Endothelial cell of umbilical vein (primary cell): ENCODE results near the gene MORC3. TPM values are rescaled to one million over a fixed set of nuclear protein-coding genes. Genes with fewer than 3 reads are reported as not detected.

Source experiments
- BruUV-seq: library from RNA; stranded (reverse); fragments of 400-500 nt; replicated peaks from 2 replicates; lab custom pipeline; 2021; lab: Mats Ljungman, UMichigan
- CTCF ChIA-PET: fragments of 300-600, 350-600 bp; sonication (Branson Sonifier 250); formaldehyde crosslinking; loops from one replicate; lab custom pipeline; 2021; ENCODE audit warnings: antibody characterized with exemption, inconsistent platforms; lab: Charles Lee
- POLR2A ChIA-PET: fragments of 300-600, 350-600 bp; sonication (Branson Sonifier 250); formaldehyde crosslinking; loops from one replicate; lab custom pipeline; 2021; ENCODE audit warnings: antibody characterized with exemption, inconsistent platforms; lab: Charles Lee
- DNase-seq: peaks from one replicate; pipeline ENCODE4 v3.0.0-alpha.2; 2011; ENCODE audit warnings: low read depth, low spot score
- FAIRE-seq: peaks from 2 replicates; lab custom pipeline; 2011; peaks lifted over from hg19 to GRCh38; lab: Jason Lieb, UNC
- H2AFZ ChIP-seq: 2 replicates; pipeline ENCODE4 v1.6.0; 2012; ENCODE audit warnings: low read depth, low read length, control low read depth, inconsistent platforms
- H3K27ac ChIP-seq: 2 replicates; pipeline ENCODE4 v1.5.1; 2011; ENCODE audit warnings: low read depth, mild to moderate bottlenecking, control low read depth, low read length, moderate library complexity; ENCODE audit not compliant: insufficient read depth
- H3K27me3 ChIP-seq, 2 experiments: 2 replicates each; pipeline versions ENCODE4 v1.6.0 to v1.6.1; 2011; ENCODE audit warnings: low read length in 2 of 2, mixed read lengths in 1 of 2; ENCODE audit not compliant: control insufficient read depth in 2 of 2, insufficient read depth in 2 of 2
- H3K36me3 ChIP-seq, 2 experiments: 2 replicates in 1 of 2; 3 replicates in 1 of 2; pipeline ENCODE4 v1.5.1; 2011; ENCODE audit warnings: low read length in 2 of 2, mild to moderate bottlenecking in 1 of 2, moderate library complexity in 1 of 2; ENCODE audit not compliant: control insufficient read depth in 2 of 2, insufficient read depth in 2 of 2; ENCODE audit errors: extremely low read depth in 1 of 2
- H3K4me1 ChIP-seq: 3 replicates; pipeline ENCODE4 v1.5.1; 2011; ENCODE audit warnings: mild to moderate bottlenecking, low read length; ENCODE audit not compliant: control insufficient read depth, insufficient read depth; ENCODE audit errors: extremely low read depth
- H3K4me2 ChIP-seq: 2 replicates; pipeline ENCODE4 v1.6.1; 2011; ENCODE audit warnings: low read length, control low read depth, mixed read lengths; ENCODE audit not compliant: insufficient read depth
- H3K4me3 ChIP-seq, 3 experiments: fragments of 200-600 bp in 1 of 3; sonication (generic), shearing (Covaris generic) in 1 of 3; replicated peaks in 1 of 3; 2 replicates each; pipeline ENCODE4 v1.5.1; 2011 to 2016; ENCODE audit warnings: control low read depth in 3 of 3, low read length in 3 of 3, mild to moderate bottlenecking in 2 of 3, inconsistent platforms in 1 of 3, low read depth in 1 of 3, moderate library complexity in 1 of 3; ENCODE audit not compliant: insufficient read depth in 1 of 3
- H3K79me2 ChIP-seq: 2 replicates; pipeline ENCODE4 v1.6.0; 2012; ENCODE audit warnings: low read length, inconsistent platforms; ENCODE audit not compliant: control insufficient read depth, insufficient read depth
- H3K9ac ChIP-seq: replicated peaks from 2 replicates; pipeline ENCODE3; 2011; ENCODE audit warnings: low read length, control low read depth; ENCODE audit not compliant: insufficient read depth; ENCODE audit errors: extremely low read depth
- H3K9me1 ChIP-seq: replicated peaks from 3 replicates; pipeline ENCODE4 v1.6.0; 2011; ENCODE audit warnings: mild to moderate bottlenecking, low read length; ENCODE audit not compliant: control insufficient read depth, insufficient read depth; ENCODE audit errors: extremely low read depth
- H3K9me3 ChIP-seq: replicated peaks from 2 replicates; pipeline ENCODE4 v1.5.1; 2012; ENCODE audit warnings: low read length, inconsistent platforms; ENCODE audit not compliant: control insufficient read depth, insufficient read depth
- H4K20me1 ChIP-seq: replicated peaks from 2 replicates; pipeline ENCODE3; 2011; ENCODE audit warnings: mild to moderate bottlenecking, low read length; ENCODE audit not compliant: control insufficient read depth, insufficient read depth; ENCODE audit errors: extremely low read depth
- CTCF ChIP-seq, 2 donors: IDR thresholded peaks; 1 replicate in 1 of 2; 2 replicates in 1 of 2; pipeline ENCODE4 v1.5.1; 2011; ENCODE audit warnings: low read length in 2 of 2, mild to moderate bottlenecking in 2 of 2, moderate library complexity in 2 of 2, control low read depth in 1 of 2, inconsistent platforms in 1 of 2, low read depth in 1 of 2; ENCODE audit not compliant: insufficient read depth in 1 of 2; ENCODE audit errors: extremely low read depth in 1 of 2
- EZH2 ChIP-seq: IDR thresholded peaks from 2 replicates; pipeline ENCODE4 v1.6.1; 2012; ENCODE audit warnings: borderline replicate concordance, low read depth, mild to moderate bottlenecking, moderate library complexity, low read length, inconsistent platforms; ENCODE audit not compliant: severe bottlenecking
- FOS ChIP-seq: IDR thresholded peaks from 2 replicates; pipeline ENCODE4 v1.6.1; 2011; ENCODE audit warnings: mild to moderate bottlenecking, low read length, moderate library complexity, borderline replicate concordance; ENCODE audit not compliant: insufficient read depth
- GATA2 ChIP-seq: IDR thresholded peaks from 2 replicates; pipeline ENCODE4 v1.7.0; 2011; ENCODE audit warnings: low read depth, mild to moderate bottlenecking, moderate library complexity, mixed read lengths, low read length; ENCODE audit not compliant: insufficient read length, insufficient read depth
- JUN ChIP-seq: IDR thresholded peaks from 2 replicates; pipeline ENCODE4 v1.6.1; 2011; ENCODE audit warnings: borderline replicate concordance, low read depth; ENCODE audit not compliant: insufficient read length, insufficient read depth
- MAX ChIP-seq: IDR thresholded peaks from 2 replicates; pipeline ENCODE4 v1.6.1; 2011; ENCODE audit not compliant: insufficient read depth, insufficient read length
- MYC ChIP-seq: IDR thresholded peaks from one replicate; pipeline ENCODE4 v1.6.1; 2011; ENCODE audit warnings: mild to moderate bottlenecking, low read depth, low read length
- POLR2A ChIP-seq: IDR thresholded peaks from 2 replicates; pipeline ENCODE4 v1.6.1; 2012; ENCODE audit warnings: low read depth, mild to moderate bottlenecking, control low read depth, low read length
- POLR2AphosphoS5 ChIP-seq: IDR thresholded peaks from 2 replicates; pipeline ENCODE4 v1.6.1; 2012; ENCODE audit warnings: low read depth, mild to moderate bottlenecking, control low read depth, low read length, moderate library complexity; ENCODE audit not compliant: insufficient read depth
- dilution Hi-C: fragments of 300-500 bp; cut with MboI; formaldehyde crosslinking; loops from one replicate; pipeline ENCODE4 v1.15.0; 2019; ENCODE audit warnings: low sequenced_read_pairs; ENCODE audit not compliant: extremely low pct_ligation_motif_present
- intact Hi-C: fragments of 100-400 bp; cut with micrococcal nuclease; formaldehyde crosslinking; loops from one replicate; pipeline ENCODE4 v1.10.0; 2022
- polyA plus RNA-seq, 4 experiments: library from polyadenylated mRNA; depleted of rRNA in 3 of 4; stranded (reverse) in 3 of 4; unstranded in 1 of 4; fragments of >200 nt; gene quantifications; 2 replicates each; pipeline versions ENCODE4 v1.2.1 to v1.2.3, GENCODE V29; 2011 to 2012; ENCODE audit warnings: missing spikeins in 1 of 4
- total RNA-seq: library from RNA; stranded (reverse); gene quantifications from 2 replicates; pipeline ENCODE4 v1.2.3, GENCODE V29; 2021

Gene MORC3
- total and polyA plus RNA-seq, 2 donors (not counting 3 experiments of a cell fraction or from before 2014, with no cell fraction given) = 7.3 to 25.3 TPM

GRCh38 chr21:36359185-36359584 is 39.2 kb downstream of the MORC3 start:
- Histone ChIP-seq H3K4me2 (no peak overlapping the region), H2AFZ (no peak overlapping the region), H3K9me3 (no peaks in the 10 kb centered on the region), H3K9me1 (no peaks in the 10 kb centered on the region), H3K9ac (no peak overlapping the region), H3K4me3 (no peak overlapping the region), H3K4me1 (no peaks in the 10 kb centered on the region), H3K79me2 (no peaks in the 10 kb centered on the region), H4K20me1 (no peaks in the 10 kb centered on the region), H3K36me3 (peaks cover 23 to 31% of the 10 kb centered on the region in 2 experiments), H3K27me3 (no peaks in the 10 kb centered on the region), H3K27ac (no peak overlapping the region)
- no peak for FAIRE-seq
- BruUV-seq = no TSS peak
- POLR2A ChIA-PET = interaction anchor here (0.7 kb wide), 1 partner anchor 39 kb away, joined by 5 read pairs; the partner anchor contains the start of gene MORC3
- dilution Hi-C loops (no loop called here), intact Hi-C loops (no loop called here)
- CTCF ChIA-PET = interaction anchor here (1.0 kb wide), 1 partner anchor 10 kb away, joined by 3 read pairs; no protein-coding TSS in a partner anchor
- TF ChIP-seq POLR2AphosphoS5 = no peak
- no peak for TF ChIP-seq POLR2A
- TF ChIP-seq GATA2 = no peak
- no peak for TF ChIP-seq FOS
- no peak for TF ChIP-seq MYC
- TF ChIP-seq MAX = no peak
- no peak for TF ChIP-seq EZH2
- no peak for TF ChIP-seq JUN
- TF ChIP-seq CTCF (IDR thresholded peaks at IDR 0.05; ENCODE audit: extremely low read depth in 1 of 2, insufficient read depth in 1 of 2, low read depth in 1 of 2, low read length in 2 of 2) = no peak
- no peak for DNase-seq
